Liver (tissue), 9 donors: ENCODE measurements around the gene SYNGR3. TPM values are rescaled to one million over a fixed set of nuclear protein-coding genes. Genes with fewer than 3 reads are reported as not detected.
A peak's percentile ranks its signal among the peaks of the same experiment; 100 is the strongest.

Experiments
- DNase-seq: peaks from one replicate; pipeline ENCODE4 v3.0.0-alpha.2; 2017; ENCODE audit warnings: low spot score
- H3K27ac ChIP-seq, 2 donors: one replicate each; pipeline ENCODE4 v1.7.0; 2013; ENCODE audit warnings: inconsistent platforms in 2 of 2, low read length in 2 of 2, control low read depth in 1 of 2, low read depth in 1 of 2, mild to moderate bottlenecking in 1 of 2
- H3K27me3 ChIP-seq, 4 donors: one replicate each; pipeline versions ENCODE4 v1.6.1 to v1.7.0; 2013; ENCODE audit warnings: low read length in 3 of 4, inconsistent platforms in 1 of 4, mild to moderate bottlenecking in 1 of 4, moderate library complexity in 1 of 4; ENCODE audit not compliant: control insufficient read depth in 4 of 4, insufficient read depth in 4 of 4
- H3K36me3 ChIP-seq, 4 donors: one replicate each; pipeline versions ENCODE4 v1.6.1 to v1.7.0; 2013; ENCODE audit warnings: low read length in 3 of 4, mild to moderate bottlenecking in 3 of 4, low read depth in 1 of 4, moderate library complexity in 1 of 4; ENCODE audit not compliant: control insufficient read depth in 4 of 4, insufficient read depth in 3 of 4
- H3K4me1 ChIP-seq, 4 donors: one replicate each; pipeline versions ENCODE4 v1.6.1 to v1.7.0; 2013; ENCODE audit warnings: low read length in 3 of 4, mild to moderate bottlenecking in 3 of 4, moderate library complexity in 1 of 4; ENCODE audit not compliant: control insufficient read depth in 4 of 4, insufficient read depth in 4 of 4
- H3K4me3 ChIP-seq, 3 donors: one replicate each; pipeline versions ENCODE4 v1.6.1 to v1.7.0; 2013; ENCODE audit warnings: low read length in 3 of 3, control low read depth in 1 of 3, low read depth in 1 of 3, mild to moderate bottlenecking in 1 of 3
- H3K9ac ChIP-seq, 2 donors: one replicate each; pipeline ENCODE4 v1.7.0; 2013; ENCODE audit warnings: low read length in 2 of 2, mild to moderate bottlenecking in 2 of 2, moderate library complexity in 2 of 2, control low read depth in 1 of 2, low read depth in 1 of 2
- H3K9me3 ChIP-seq, 4 donors: one replicate each; pipeline versions ENCODE4 v1.6.1 to v1.7.0; 2013; ENCODE audit warnings: low read length in 3 of 4; ENCODE audit not compliant: control insufficient read depth in 4 of 4
- ATF3 ChIP-seq: IDR thresholded peaks from 2 replicates; pipeline ENCODE4 v1.6.1; 2016; ENCODE audit warnings: antibody characterized with exemption
- EGR1 ChIP-seq, 2 donors: IDR thresholded peaks; 2 replicates each; pipeline ENCODE4 v1.6.1; 2016 to 2018; ENCODE audit warnings: antibody characterized with exemption in 2 of 2, low read depth in 2 of 2
- FOXA1 ChIP-seq: IDR thresholded peaks from 2 replicates; pipeline ENCODE4 v1.6.1; 2016; ENCODE audit warnings: antibody characterized with exemption
- FOXA2 ChIP-seq: IDR thresholded peaks from 2 replicates; pipeline ENCODE4 v1.6.1; 2016; ENCODE audit warnings: antibody characterized with exemption
- GABPA ChIP-seq, 2 donors: IDR thresholded peaks in 1 of 2; conservative IDR thresholded peaks in 1 of 2; 2 replicates each; pipeline ENCODE4 v1.6.1; 2016; ENCODE audit warnings: antibody characterized with exemption in 2 of 2, mild to moderate bottlenecking in 1 of 2, moderate library complexity in 1 of 2
- HNF4A ChIP-seq, 2 donors: conservative IDR thresholded peaks; 2 replicates each; pipeline ENCODE4 v1.6.1; 2016; ENCODE audit warnings: antibody characterized with exemption in 2 of 2, mild to moderate bottlenecking in 2 of 2
- HNF4G ChIP-seq: IDR thresholded peaks from 2 replicates; pipeline ENCODE4 v1.6.1; 2016; ENCODE audit warnings: antibody characterized with exemption
- JUND ChIP-seq, 2 donors: IDR thresholded peaks; 2 replicates each; pipeline ENCODE4 v1.6.1; 2016; ENCODE audit warnings: antibody characterized with exemption in 2 of 2
- MAX ChIP-seq: IDR thresholded peaks from 2 replicates; pipeline ENCODE4 v1.6.1; 2016; ENCODE audit warnings: antibody characterized with exemption
- NR2F2 ChIP-seq: IDR thresholded peaks from 2 replicates; pipeline ENCODE4 v1.6.1; 2016; ENCODE audit warnings: antibody characterized with exemption
- RAD21 ChIP-seq, 2 donors: IDR thresholded peaks; 2 replicates each; pipeline ENCODE4 v1.6.1; 2016; ENCODE audit warnings: antibody characterized with exemption in 2 of 2, mild to moderate bottlenecking in 2 of 2
- REST ChIP-seq: IDR thresholded peaks from 2 replicates; pipeline ENCODE4 v1.6.1; 2016; ENCODE audit warnings: antibody characterized with exemption, mild to moderate bottlenecking
- RXRA ChIP-seq, 2 donors: IDR thresholded peaks; 2 replicates each; pipeline ENCODE4 v1.6.1; 2017 to 2018; ENCODE audit warnings: antibody characterized with exemption in 2 of 2, mild to moderate bottlenecking in 1 of 2
- TAF1 ChIP-seq: conservative IDR thresholded peaks from 2 replicates; pipeline ENCODE4 v1.6.1; 2016; ENCODE audit warnings: antibody characterized with exemption, mild to moderate bottlenecking
- YY1 ChIP-seq: IDR thresholded peaks from 2 replicates; pipeline ENCODE4 v1.6.1; 2016; ENCODE audit warnings: antibody characterized with exemption, mild to moderate bottlenecking
- ZBTB33 ChIP-seq: IDR thresholded peaks from 2 replicates; pipeline ENCODE4 v1.6.1; 2016; ENCODE audit warnings: antibody characterized with exemption
- WGBS: extraction: QIAGEN DNeasy Blood & Tissue Kit; methylation state at CpG from one replicate; pipeline ENCODE4 v1.1.7; 2013; 5-methylcytosine and 5-hydroxymethylcytosine counted together
- polyA plus RNA-seq, 2 donors: library from polyadenylated mRNA; stranded (reverse) in 1 of 2; unstranded in 1 of 2; fragments of 200-250 nt in 1 of 2; fragments of >200 nt in 1 of 2; fragmentation: Nextera tagmentation in 1 of 2; extraction: Ambion mirVana in 1 of 2; gene quantifications; one replicate each; pipeline versions ENCODE4 v1.2.1 to v1.2.3, GENCODE V29; 2013 to 2015
- total RNA-seq, 2 donors: library from RNA; depleted of rRNA; stranded (reverse); fragments of >200 nt; gene quantifications; one replicate each; pipeline ENCODE4 v1.2.3, GENCODE V29; 2014
- donor health status: healthy.
- donor health status: healthy.
- donor health status: healthy.
- donor health status: healthy.
- donor health status: healthy.

Gene SYNGR3
- total and polyA plus RNA-seq, 4 donors = 0.09 to 0.47 (median 0.17) TPM; not detected in 1

- Histone ChIP-seq H3K4me3 (peak within 1 kb of the TSS in 1 of 3 donors; percentile 28), H3K4me1 (peaks cover 20 to 34% (median 24%) of the 10 kb centered on the region in 4 donors), H3K27ac (no peak within 1 kb of the TSS), H3K36me3 (no peaks in the 10 kb centered on the region), H3K9me3 (no peaks in the 10 kb centered on the region), H3K27me3 (no peaks in the 10 kb centered on the region), H3K9ac (no peak within 1 kb of the TSS)
- 5% methylated on average over 33 of the region's 33 CpGs for WGBS
- TF ChIP-seq HNF4G = no peak
- no peak for DNase-seq
Measured at GRCh38 chr16:2019518-2019920, 29.7 kb downstream of the SYNGR3 start, which contains the start of gene NPW. Gene NPW, plus strand, starts transcription at chr16:2019785.

- Histone ChIP-seq H3K27ac (no peak overlapping the region), H3K36me3 (no peaks in the 10 kb centered on the region), H3K27me3 (no peaks in the 10 kb centered on the region), H3K4me1 (peaks cover 20 to 35% (median 24%) of the 10 kb centered on the region in 4 donors), H3K9ac (no peak overlapping the region), H3K4me3 (peak overlapping the region in 1 of 3 donors; percentile 28), H3K9me3 (no peaks in the 10 kb centered on the region)
- TF ChIP-seq MAX = no peak
- no peak for TF ChIP-seq TAF1
- no peak for TF ChIP-seq RAD21 (IDR thresholded peaks at IDR 0.05)
- no peak for TF ChIP-seq NR2F2
- DNase-seq = no peak
- 2% methylated on average over 96 of the region's 96 CpGs for WGBS
Measured at GRCh38 chr16:2019921-2020831, 30.4 kb downstream of the SYNGR3 start.

- Histone ChIP-seq H3K36me3 (no peaks in the 10 kb centered on the region), H3K27me3 (no peaks in the 10 kb centered on the region), H3K9ac (no peak overlapping the region), H3K4me3 (peak overlapping the region in 1 of 3 donors; percentile 18), H3K4me1 (peaks cover 24 to 54% (median 35%) of the 10 kb centered on the region in 4 donors), H3K27ac (no peak overlapping the region), H3K9me3 (no peaks in the 10 kb centered on the region)
- no peak for DNase-seq
- WGBS = 6% methylated on average over 14 of the region's 14 CpGs
- TF ChIP-seq FOXA1 (no peak), RXRA (IDR thresholded peaks at IDR 0.05) (no peak), RAD21 (IDR thresholded peaks at IDR 0.05) (no peak), ZBTB33 (no peak), EGR1 (IDR thresholded peaks at IDR 0.05; ENCODE audit: low read depth in 2 of 2) (no peak), YY1 (no peak), FOXA2 (no peak), GABPA (IDR thresholded peaks at IDR 0.05 in 1 of 2, conservative IDR thresholded peaks at IDR 0.05 in 1 of 2) (no peak), HNF4A (conservative IDR thresholded peaks at IDR 0.05) (no peak), REST (no peak), ATF3 (no peak), HNF4G (no peak), JUND (IDR thresholded peaks at IDR 0.05) (no peak), NR2F2 (no peak)
Measured at GRCh38 chr16:2022723-2023091, 32.9 kb downstream of the SYNGR3 start.
